ENCODE measurements around the gene AGAP1. TPM values are rescaled to one million over a fixed set of nuclear protein-coding genes. Genes with fewer than 3 reads are reported as not detected.
A peak's percentile ranks its signal among the peaks of the same experiment; 100 is the strongest.
"Not testable (repeated sequence)": the region's sequence is repeated elsewhere in the genome, so short reads cannot be mapped to it uniquely, and the experiment has no call there.

Gene AGAP1
- total RNA-seq, 2 experiments from 2014 or later, result 0.95 to 1.1 TPM

GRCh38 chr2:235938611-235939010 lies 444.8 kb downstream of the AGAP1 start:
- no peak overlapping the region for H3K27ac Mint-ChIP-seq
- H3K27me3 Mint-ChIP-seq (ENCODE audit: low read depth), result peaks cover 7% of the 10 kb centered on the region
- DNase-seq, result no peak
- CTCF ChIA-PET, result no interaction called here
- no peaks in the 10 kb centered on the region for H3K36me3 Mint-ChIP-seq (ENCODE audit: low read depth)
- H3K4me1 Mint-ChIP-seq (ENCODE audit: low read depth), result no peaks in the 10 kb centered on the region
- H3K4me3 Mint-ChIP-seq, result no peak overlapping the region
- peaks cover 2% of the 10 kb centered on the region for H3K9me3 Mint-ChIP-seq
- intact Hi-C loops (cut with micrococcal nuclease), result no loop called here

GRCh38 chr2:235939471-235939870 lies 445.6 kb downstream of the AGAP1 start:
- no peak for DNase-seq
- CTCF ChIA-PET, result no interaction called here
- H3K27me3 Mint-ChIP-seq (ENCODE audit: low read depth), result peaks cover 7% of the 10 kb centered on the region
- intact Hi-C loops (cut with micrococcal nuclease), result no loop called here
- H3K9me3 Mint-ChIP-seq, result peaks cover 2% of the 10 kb centered on the region
- no peaks in the 10 kb centered on the region for H3K36me3 Mint-ChIP-seq (ENCODE audit: low read depth)
- H3K4me1 Mint-ChIP-seq (ENCODE audit: low read depth), result no peaks in the 10 kb centered on the region
- no peak overlapping the region for H3K27ac Mint-ChIP-seq
- no peak overlapping the region for H3K4me3 Mint-ChIP-seq

- intact Hi-C loops (cut with micrococcal nuclease), result no loop called here
- H3K4me3 Mint-ChIP-seq, result no peak overlapping the region
- H3K36me3 Mint-ChIP-seq (ENCODE audit: low read depth), result no peaks in the 10 kb centered on the region
- DNase-seq, result no peak
- H3K27ac Mint-ChIP-seq, result no peak overlapping the region
- peaks cover 2% of the 10 kb centered on the region for H3K9me3 Mint-ChIP-seq
- H3K27me3 Mint-ChIP-seq (ENCODE audit: low read depth), result peaks cover 7% of the 10 kb centered on the region
- no peaks in the 10 kb centered on the region for H3K4me1 Mint-ChIP-seq (ENCODE audit: low read depth)
- CTCF ChIA-PET, result no interaction called here
Observed at GRCh38 chr2:235940330-235940729, 446.5 kb downstream of the AGAP1 start.

GRCh38 chr2:235944591-235944990 lies 450.7 kb downstream of the AGAP1 start:
- DNase-seq, result no peak
- H3K9me3 Mint-ChIP-seq, result no peaks in the 10 kb centered on the region
- CTCF ChIA-PET, result no interaction called here
- intact Hi-C loops (cut with micrococcal nuclease), result no loop called here
- no peak overlapping the region for H3K27ac Mint-ChIP-seq
- H3K4me1 Mint-ChIP-seq (ENCODE audit: low read depth), result no peaks in the 10 kb centered on the region
- peaks cover 13% of the 10 kb centered on the region for H3K27me3 Mint-ChIP-seq (ENCODE audit: low read depth)
- H3K4me3 Mint-ChIP-seq, result no peak overlapping the region
- no peaks in the 10 kb centered on the region for H3K36me3 Mint-ChIP-seq (ENCODE audit: low read depth)

- no peak for DNase-seq
- no peak overlapping the region for H3K4me3 Mint-ChIP-seq
- no peaks in the 10 kb centered on the region for H3K36me3 Mint-ChIP-seq (ENCODE audit: low read depth)
- intact Hi-C loops (cut with micrococcal nuclease), result no loop called here
- CTCF ChIA-PET, result no interaction called here
- H3K9me3 Mint-ChIP-seq, result no peaks in the 10 kb centered on the region
- peaks cover 20% of the 10 kb centered on the region for H3K27me3 Mint-ChIP-seq (ENCODE audit: low read depth)
- H3K27ac Mint-ChIP-seq, result no peak overlapping the region
- no peaks in the 10 kb centered on the region for H3K4me1 Mint-ChIP-seq (ENCODE audit: low read depth)
Observed at GRCh38 chr2:235945608-235946140, 451.8 kb downstream of the AGAP1 start.

- DNase-seq, result no peak
- Mint-ChIP-seq H3K27me3 (ENCODE audit: low read depth) (peaks cover 26% of the 10 kb centered on the region), H3K4me1 (ENCODE audit: low read depth) (peaks cover 6% of the 10 kb centered on the region), H3K9me3 (no peaks in the 10 kb centered on the region), H3K4me3 (no peak overlapping the region), H3K27ac (no peak overlapping the region), H3K36me3 (ENCODE audit: low read depth) (no peaks in the 10 kb centered on the region)
- intact Hi-C loops (cut with micrococcal nuclease), result no loop called here
- CTCF ChIA-PET, result no interaction called here
Observed at GRCh38 chr2:235946590-235946989, 452.7 kb downstream of the AGAP1 start.

GRCh38 chr2:235947055-235947454 lies 453.2 kb downstream of the AGAP1 start:
- H3K27ac Mint-ChIP-seq, H3K4me3 Mint-ChIP-seq, CTCF ChIA-PET: not testable (repeated sequence)

GRCh38 chr2:235949567-235950472 lies 456.0 kb downstream of the AGAP1 start:
- H3K9me3 Mint-ChIP-seq, result no peaks in the 10 kb centered on the region
- DNase-seq, result no peak
- H3K36me3 Mint-ChIP-seq (ENCODE audit: low read depth), result no peaks in the 10 kb centered on the region
- intact Hi-C loops (cut with micrococcal nuclease), result no loop called here
- no peak overlapping the region for H3K27ac Mint-ChIP-seq
- H3K27me3 Mint-ChIP-seq (ENCODE audit: low read depth), result peaks cover 32% of the 10 kb centered on the region
- no peak overlapping the region for H3K4me3 Mint-ChIP-seq
- peaks cover 11% of the 10 kb centered on the region for H3K4me1 Mint-ChIP-seq (ENCODE audit: low read depth)
- CTCF ChIA-PET, result no interaction called here

More at GRCh38 chr2:235947055-235947454, 453.2 kb downstream of the AGAP1 start:
- peaks cover 10% of the 10 kb centered on the region for H3K4me1 Mint-ChIP-seq (ENCODE audit: low read depth)
- intact Hi-C loops (cut with micrococcal nuclease); H3K36me3 Mint-ChIP-seq (ENCODE audit: low read depth); H3K9me3 Mint-ChIP-seq; DNase-seq: not testable (repeated sequence)
- peaks cover 27% of the 10 kb centered on the region for H3K27me3 Mint-ChIP-seq (ENCODE audit: low read depth)

- CTCF ChIA-PET, result no interaction called here
- H3K36me3 Mint-ChIP-seq (ENCODE audit: low read depth), result no peaks in the 10 kb centered on the region
- no peaks in the 10 kb centered on the region for H3K9me3 Mint-ChIP-seq
- peaks cover 34% of the 10 kb centered on the region for H3K27me3 Mint-ChIP-seq (ENCODE audit: low read depth)
- no peak overlapping the region for H3K27ac Mint-ChIP-seq
- intact Hi-C loops (cut with micrococcal nuclease), result no loop called here
- peaks cover 11% of the 10 kb centered on the region for H3K4me1 Mint-ChIP-seq (ENCODE audit: low read depth)
- no peak for DNase-seq
- H3K4me3 Mint-ChIP-seq, result no peak overlapping the region
Observed at GRCh38 chr2:235950473-235950809, 456.6 kb downstream of the AGAP1 start.

GRCh38 chr2:235951493-235951892 lies 457.6 kb downstream of the AGAP1 start:
- H3K9me3 Mint-ChIP-seq, result no peaks in the 10 kb centered on the region
- peaks cover 41% of the 10 kb centered on the region for H3K27me3 Mint-ChIP-seq (ENCODE audit: low read depth)
- no peak overlapping the region for H3K4me3 Mint-ChIP-seq
- no peak overlapping the region for H3K27ac Mint-ChIP-seq
- intact Hi-C loops (cut with micrococcal nuclease), result no loop called here
- peaks cover 11% of the 10 kb centered on the region for H3K4me1 Mint-ChIP-seq (ENCODE audit: low read depth)
- H3K36me3 Mint-ChIP-seq (ENCODE audit: low read depth), result no peaks in the 10 kb centered on the region
- no peak for DNase-seq
- CTCF ChIA-PET, result no interaction called here

- H3K36me3 Mint-ChIP-seq (ENCODE audit: low read depth), result no peaks in the 10 kb centered on the region
- H3K9me3 Mint-ChIP-seq, result no peaks in the 10 kb centered on the region
- H3K4me3 Mint-ChIP-seq, result no peak overlapping the region
- intact Hi-C loops (cut with micrococcal nuclease), result no loop called here
- H3K4me1 Mint-ChIP-seq (ENCODE audit: low read depth), result peaks cover 11% of the 10 kb centered on the region
- peak; percentile 49 for DNase-seq
- CTCF ChIA-PET, result no interaction called here
- H3K27ac Mint-ChIP-seq, result no peak overlapping the region
- peaks cover 41% of the 10 kb centered on the region for H3K27me3 Mint-ChIP-seq (ENCODE audit: low read depth)
Observed at GRCh38 chr2:235951982-235952381, 458.1 kb downstream of the AGAP1 start.

- H3K4me3 Mint-ChIP-seq, result no peak overlapping the region
- no peak for DNase-seq
- peaks cover 39% of the 10 kb centered on the region for H3K27me3 Mint-ChIP-seq (ENCODE audit: low read depth)
- H3K27ac Mint-ChIP-seq, result no peak overlapping the region
- intact Hi-C loops (cut with micrococcal nuclease), result no loop called here
- H3K36me3 Mint-ChIP-seq (ENCODE audit: low read depth), result no peaks in the 10 kb centered on the region
- no peaks in the 10 kb centered on the region for H3K9me3 Mint-ChIP-seq
- H3K4me1 Mint-ChIP-seq (ENCODE audit: low read depth), result peaks cover 11% of the 10 kb centered on the region
- CTCF ChIA-PET, result no interaction called here
Observed at GRCh38 chr2:235952714-235953113, 458.9 kb downstream of the AGAP1 start.

- peaks cover 11% of the 10 kb centered on the region for H3K4me1 Mint-ChIP-seq (ENCODE audit: low read depth)
- H3K36me3 Mint-ChIP-seq (ENCODE audit: low read depth), result no peaks in the 10 kb centered on the region
- H3K9me3 Mint-ChIP-seq, result no peaks in the 10 kb centered on the region
- DNase-seq, result no peak
- CTCF ChIA-PET, result no interaction called here
- H3K27me3 Mint-ChIP-seq (ENCODE audit: low read depth), result peaks cover 31% of the 10 kb centered on the region
- H3K27ac Mint-ChIP-seq, result no peak overlapping the region
- H3K4me3 Mint-ChIP-seq, result no peak overlapping the region
- intact Hi-C loops (cut with micrococcal nuclease), result no loop called here
Observed at GRCh38 chr2:235954281-235954680, 460.4 kb downstream of the AGAP1 start.

All from activated naive CD4-positive, alpha-beta T cell treated with anti-CD3 and anti-CD28 coated beads for 36 hours (primary cell).